Measurements from ENCODE around the gene SLC29A3. TPM values are rescaled to one million over a fixed set of nuclear protein-coding genes. Genes with fewer than 3 reads are reported as not detected.

Gene SLC29A3
- total and polyA plus RNA-seq, 2 of the 8 experiments (the other 6 are each of a cell fraction or from before 2014, with no cell fraction given), result 14.0 to 24.6 TPM

DNA sequence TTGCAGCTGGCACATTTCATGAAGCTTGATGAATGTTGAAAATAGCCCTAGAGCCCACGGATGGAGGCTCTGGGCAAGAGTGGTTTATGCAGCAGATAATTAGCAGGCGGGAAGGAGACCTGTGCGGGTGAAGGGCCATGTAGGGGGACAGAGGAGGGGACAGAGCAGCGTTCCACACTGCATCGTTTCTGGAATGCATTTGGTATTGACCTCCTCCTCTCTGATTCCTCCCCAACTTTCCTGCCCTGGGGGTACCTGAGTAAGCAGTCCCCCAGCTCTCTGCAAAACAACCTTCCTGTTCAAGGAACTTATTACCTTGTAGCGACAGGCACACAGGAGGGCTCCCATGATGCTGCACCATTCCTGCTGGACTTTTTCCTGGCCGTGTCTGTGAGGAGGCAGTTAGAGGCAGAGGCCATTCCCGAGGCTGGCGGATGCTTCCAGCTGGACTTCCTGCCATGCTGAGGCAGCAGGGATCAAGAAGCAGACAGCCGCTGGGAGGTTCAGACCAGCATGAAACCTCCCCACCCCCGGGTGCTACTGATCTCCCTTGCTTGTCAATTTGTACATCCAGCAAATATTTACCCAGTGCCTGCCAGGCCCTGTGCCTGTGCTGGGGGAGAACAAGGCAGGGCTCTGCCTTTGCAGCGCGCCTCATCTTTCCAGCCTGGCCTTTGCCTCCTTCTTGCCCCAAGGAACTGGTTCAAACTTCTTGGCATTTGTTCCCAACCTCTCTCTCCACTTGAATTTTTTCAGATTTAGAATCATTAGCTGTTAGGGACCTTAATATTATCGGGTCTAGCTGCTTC is 28.7 kb downstream of the SLC29A3 start (continued):
- TF ChIP-seq, protein P1, sequence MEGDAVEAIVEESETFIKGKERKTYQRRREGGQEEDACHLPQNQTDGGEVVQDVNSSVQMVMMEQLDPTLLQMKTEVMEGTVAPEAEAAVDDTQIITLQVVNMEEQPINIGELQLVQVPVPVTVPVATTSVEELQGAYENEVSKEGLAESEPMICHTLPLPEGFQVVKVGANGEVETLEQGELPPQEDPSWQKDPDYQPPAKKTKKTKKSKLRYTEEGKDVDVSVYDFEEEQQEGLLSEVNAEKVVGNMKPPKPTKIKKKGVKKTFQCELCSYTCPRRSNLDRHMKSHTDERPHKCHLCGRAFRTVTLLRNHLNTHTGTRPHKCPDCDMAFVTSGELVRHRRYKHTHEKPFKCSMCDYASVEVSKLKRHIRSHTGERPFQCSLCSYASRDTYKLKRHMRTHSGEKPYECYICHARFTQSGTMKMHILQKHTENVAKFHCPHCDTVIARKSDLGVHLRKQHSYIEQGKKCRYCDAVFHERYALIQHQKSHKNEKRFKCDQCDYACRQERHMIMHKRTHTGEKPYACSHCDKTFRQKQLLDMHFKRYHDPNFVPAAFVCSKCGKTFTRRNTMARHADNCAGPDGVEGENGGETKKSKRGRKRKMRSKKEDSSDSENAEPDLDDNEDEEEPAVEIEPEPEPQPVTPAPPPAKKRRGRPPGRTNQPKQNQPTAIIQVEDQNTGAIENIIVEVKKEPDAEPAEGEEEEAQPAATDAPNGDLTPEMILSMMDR (IDR thresholded peaks at IDR 0.05; ENCODE audit: control extremely low read depth in 1 of 3, insufficient read depth in 1 of 3, low read depth in 1 of 3, low read length in 3 of 3), result no peak
- TF ChIP-seq RBBP5 (IDR thresholded peaks at IDR 0.05; ENCODE audit: borderline replicate concordance, low read depth, low read length), result no peak

Data from H1 (cell line).